ENCODE measurements around the gene CHEK1. TPM values are rescaled to one million over a fixed set of nuclear protein-coding genes. Genes with fewer than 3 reads are reported as not detected.
"Not testable (repeated sequence)": the region's sequence is repeated elsewhere in the genome, so short reads cannot be mapped to it uniquely, and the experiment has no call there.

The CHEK1 gene
- 9.4 TPM for total RNA-seq
- polyA plus RNA-seq (ENCODE audit: insufficient read depth in 1 of 8, insufficient read length in 8 of 8, low replicate concordance in 1 of 8), result 10 to 100 TPM in 3 of 8 donors, 1 to 10 TPM in 5; 7.6 to 16.6 (median 9.7) TPM
- long read RNA-seq, donor 1, result 0 reads
- long read RNA-seq, donor 2, result 0 reads
- long read RNA-seq, donor 3, result 0 reads
- long read RNA-seq, donor 4, result 0 reads
- long read RNA-seq, donor 5, partial matches to known transcripts, result 0 of 3 reads
- long read RNA-seq, donor 5, other reads (novel, unspliced or antisense), result 0 of 3 reads
- long read RNA-seq, donor 6, full-length matches to known transcripts, result 1 of 1 reads
- long read RNA-seq, donor 6, partial matches to known transcripts, result 0 of 1 reads
- long read RNA-seq, donor 6, other reads (novel, unspliced or antisense), result 0 of 1 reads
- long read RNA-seq, donor 7, full-length matches to known transcripts, result 4 of 4 reads
- long read RNA-seq, donor 7, partial matches to known transcripts, result 0 of 4 reads
- long read RNA-seq, donor 7, other reads (novel, unspliced or antisense), result 0 of 4 reads
- long read RNA-seq, donor 8, full-length matches to known transcripts, result 3 of 3 reads
- long read RNA-seq, donor 8, partial matches to known transcripts, result 0 of 3 reads
- long read RNA-seq, donor 8, other reads (novel, unspliced or antisense), result 0 of 3 reads
- long read RNA-seq, donor 9, partial matches to known transcripts, result 0 of 1 reads
- long read RNA-seq, donor 9, other reads (novel, unspliced or antisense), result 0 of 1 reads
- long read RNA-seq, donor 10, result 0 reads
- long read RNA-seq, donor 11, full-length matches to known transcripts, result 1 of 1 reads
- long read RNA-seq, donor 11, partial matches to known transcripts, result 0 of 1 reads
- long read RNA-seq, donor 11, other reads (novel, unspliced or antisense), result 0 of 1 reads

DNA sequence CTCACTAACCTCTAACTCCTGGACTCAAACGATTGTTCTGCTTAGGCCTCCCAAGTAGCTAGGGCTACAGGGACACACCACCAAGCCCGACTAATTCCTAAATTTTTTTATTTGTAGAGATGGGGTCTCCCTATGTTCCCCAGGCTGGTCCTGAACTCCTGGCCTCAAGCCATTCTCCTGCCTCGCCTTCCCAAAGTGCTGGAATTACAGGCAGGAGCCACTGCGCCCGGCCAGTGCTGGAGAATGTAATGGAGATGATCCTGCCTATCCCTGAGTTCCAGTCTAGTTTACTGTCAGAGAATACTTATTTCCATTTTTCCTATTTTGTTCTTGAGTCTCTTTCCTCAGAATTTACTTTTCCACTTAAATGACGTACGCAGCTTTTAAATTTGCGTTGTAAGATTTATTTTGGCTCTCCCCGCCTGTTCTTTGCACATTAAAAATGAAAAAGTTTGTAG is at the start of gene CHEK1:
Gene CHEK1 (plus strand): TSS at position 408 of the 458 bp plus-strand sequence. CDS start 1,606 bp downstream, outside the sequence.
- WGBS (ENCODE audit: insufficient coverage), result no CpG with 5 or more reads among the region's 9 CpGs
- Histone ChIP-seq H3K4me3 (ENCODE audit: low read length) (peak within 1 kb of the TSS; percentile 85), H3K4me1 (ENCODE audit: control insufficient read depth, insufficient read depth, low read length) (peaks cover 8% of the 10 kb centered on the region), H3K9me3 (replicated peaks; ENCODE audit: control insufficient read depth, low read depth, low read length) (no peaks in the 10 kb centered on the region), H3K27me3 (ENCODE audit: control insufficient read depth, insufficient read depth, low read length) (no peaks in the 10 kb centered on the region), H3K27ac (ENCODE audit: low read length) (peak within 1 kb of the TSS; percentile 99), H3K36me3 (ENCODE audit: control insufficient read depth, insufficient read depth, low read length) (peaks cover 17% of the 10 kb centered on the region)
- no peak for DNase-seq

DNA sequence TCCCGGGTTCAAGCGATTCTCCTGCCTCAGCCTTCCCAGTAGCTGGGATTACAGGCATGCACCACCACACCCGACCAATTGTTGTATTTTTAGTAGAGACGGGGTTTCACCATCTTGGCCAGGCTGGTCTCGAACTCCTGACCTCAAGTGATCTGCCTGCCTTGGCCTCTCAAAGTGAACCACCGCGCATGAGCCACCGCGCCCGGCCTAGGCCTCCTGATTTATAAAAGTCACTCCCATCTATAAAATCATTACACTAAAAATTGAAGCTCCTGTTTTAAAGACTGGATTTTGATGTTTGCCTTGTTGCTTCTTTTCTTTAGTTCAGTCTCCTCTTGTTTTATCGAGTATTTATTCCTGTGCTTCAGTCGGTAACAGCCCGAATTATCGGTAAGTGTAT is 47.8 kb upstream of the CHEK1 start:
- peaks cover 58% of the 10 kb centered on the region for H3K36me3 ChIP-seq (ENCODE audit: control insufficient read depth, insufficient read depth, low read length)
- WGBS (ENCODE audit: insufficient coverage), result 96% methylated on average over 4 of the region's 14 CpGs
- not testable (repeated sequence) for H3K27ac ChIP-seq (ENCODE audit: low read length); H3K4me3 ChIP-seq (ENCODE audit: low read length); H3K9me3 ChIP-seq (replicated peaks; ENCODE audit: control insufficient read depth, low read depth, low read length); DNase-seq; H3K27me3 ChIP-seq (ENCODE audit: control insufficient read depth, insufficient read depth, low read length); H3K4me1 ChIP-seq (ENCODE audit: control insufficient read depth, insufficient read depth, low read length)

DNA sequence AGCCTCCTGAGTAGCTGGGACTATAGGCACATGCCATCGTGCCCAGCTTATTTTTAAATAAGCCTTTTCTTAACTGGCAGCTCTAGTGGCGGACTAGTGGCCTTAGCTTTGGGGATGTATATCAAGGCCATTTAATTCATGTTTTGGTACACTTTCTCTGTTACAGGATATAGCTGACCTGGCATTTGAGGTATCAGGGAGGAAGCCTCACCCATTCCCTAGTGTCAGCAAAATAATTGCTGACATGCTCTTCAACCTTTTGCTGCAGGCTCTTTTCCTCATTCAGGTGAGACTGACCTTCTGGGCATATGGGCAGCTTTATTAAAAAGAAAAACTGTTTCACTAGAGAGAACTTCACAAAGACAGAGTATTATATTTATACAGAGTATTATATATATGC is 46.2 kb upstream of the CHEK1 start:
- Histone ChIP-seq H3K9me3 (replicated peaks; ENCODE audit: control insufficient read depth, low read depth, low read length) (no peaks in the 10 kb centered on the region), H3K36me3 (ENCODE audit: control insufficient read depth, insufficient read depth, low read length) (peaks cover 69% of the 10 kb centered on the region)
- WGBS (ENCODE audit: insufficient coverage), result no CpG with 5 or more reads among the region's 2 CpGs

DNA sequence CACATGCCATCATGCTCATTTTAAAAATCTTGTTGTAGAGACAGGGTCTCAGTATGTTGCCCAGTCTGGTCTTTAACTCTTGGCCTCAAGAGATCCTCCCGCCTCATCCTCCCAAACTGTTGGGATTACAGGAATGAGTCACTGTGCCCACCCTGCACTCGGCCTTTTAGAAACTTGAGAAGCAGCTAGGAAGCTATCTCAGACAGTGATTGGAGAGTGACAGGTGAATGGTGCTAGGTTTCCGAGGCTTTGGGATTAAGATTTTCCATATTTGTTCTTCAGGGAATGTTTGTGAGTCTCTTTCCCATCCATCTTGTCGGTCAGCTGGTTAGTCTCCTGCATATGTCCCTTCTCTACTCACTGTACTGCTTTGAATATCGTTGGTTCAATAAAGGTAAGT is 45.2 kb upstream of the CHEK1 start:
- H3K9me3 ChIP-seq (replicated peaks; ENCODE audit: control insufficient read depth, low read depth, low read length), result no peaks in the 10 kb centered on the region
- WGBS (ENCODE audit: insufficient coverage), result 80% methylated on average over 1 of the region's 5 CpGs
- H3K4me3 ChIP-seq (ENCODE audit: low read length), result no peak overlapping the region
- no peaks in the 10 kb centered on the region for H3K4me1 ChIP-seq (ENCODE audit: control insufficient read depth, insufficient read depth, low read length)
- H3K27me3 ChIP-seq (ENCODE audit: control insufficient read depth, insufficient read depth, low read length), result no peaks in the 10 kb centered on the region
- peak; percentile 7 for DNase-seq
- peaks cover 69% of the 10 kb centered on the region for H3K36me3 ChIP-seq (ENCODE audit: control insufficient read depth, insufficient read depth, low read length)
- no peak overlapping the region for H3K27ac ChIP-seq (ENCODE audit: low read length)

More for the DNA sequence above, 46.2 kb upstream of the CHEK1 start:
- no peak for DNase-seq
- H3K4me3 ChIP-seq (ENCODE audit: low read length), result no peak overlapping the region
- no peaks in the 10 kb centered on the region for H3K27me3 ChIP-seq (ENCODE audit: control insufficient read depth, insufficient read depth, low read length)
- H3K27ac ChIP-seq (ENCODE audit: low read length), result no peak overlapping the region
- H3K4me1 ChIP-seq (ENCODE audit: control insufficient read depth, insufficient read depth, low read length), result no peaks in the 10 kb centered on the region

DNA sequence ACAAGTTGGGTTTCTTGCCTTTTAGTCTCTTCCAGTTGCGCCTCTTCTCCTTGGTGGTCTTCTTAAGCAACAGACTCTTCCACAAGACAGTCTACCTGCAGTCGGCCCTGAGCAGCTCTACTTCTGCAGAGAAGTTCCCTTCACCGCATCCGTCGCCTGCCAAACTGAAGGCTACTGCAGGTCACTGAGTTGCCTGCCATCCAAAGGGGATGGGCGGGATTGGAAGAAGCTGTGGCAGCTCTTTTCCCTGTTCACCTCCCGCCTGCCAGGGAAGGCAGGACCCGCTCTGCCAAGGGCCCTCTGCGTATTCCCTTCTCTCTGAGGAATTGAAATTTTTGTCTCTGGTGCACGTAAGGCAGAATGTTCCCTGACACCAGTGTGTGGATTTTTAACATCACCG is 41.5 kb upstream of the CHEK1 start:
- no peaks in the 10 kb centered on the region for H3K9me3 ChIP-seq (replicated peaks; ENCODE audit: control insufficient read depth, low read depth, low read length)
- no peak overlapping the region for H3K27ac ChIP-seq (ENCODE audit: low read length)
- H3K36me3 ChIP-seq (ENCODE audit: control insufficient read depth, insufficient read depth, low read length), result peaks cover 39% of the 10 kb centered on the region
- H3K27me3 ChIP-seq (ENCODE audit: control insufficient read depth, insufficient read depth, low read length), result no peaks in the 10 kb centered on the region
- DNase-seq, result no peak
- no peak overlapping the region for H3K4me3 ChIP-seq (ENCODE audit: low read length)
- WGBS (ENCODE audit: insufficient coverage), result 95% methylated on average over 10 of the region's 11 CpGs
- no peaks in the 10 kb centered on the region for H3K4me1 ChIP-seq (ENCODE audit: control insufficient read depth, insufficient read depth, low read length)

DNA sequence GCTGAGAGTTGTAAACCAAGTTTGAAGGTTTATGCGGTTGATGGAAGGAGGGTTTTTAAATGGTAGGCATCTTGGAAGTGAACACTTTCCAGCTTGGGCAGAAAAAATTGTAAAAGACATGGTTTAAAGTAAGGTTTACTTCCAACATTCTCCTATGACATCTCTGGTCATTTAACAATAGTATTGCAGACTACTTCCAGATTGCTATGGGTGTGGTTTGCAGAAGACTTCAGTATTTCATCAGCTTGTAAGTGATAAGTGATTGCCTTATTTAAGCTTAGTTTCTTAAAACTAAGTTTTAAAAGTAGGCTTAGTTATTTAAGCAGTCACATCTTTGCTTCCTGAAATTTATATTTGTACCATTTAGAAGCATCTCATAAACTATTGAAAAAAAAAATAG is 39.5 kb upstream of the CHEK1 start:
- H3K4me1 ChIP-seq (ENCODE audit: control insufficient read depth, insufficient read depth, low read length), result no peaks in the 10 kb centered on the region
- WGBS (ENCODE audit: insufficient coverage), result 100% methylated on average over 1 of the region's 1 CpG
- DNase-seq, result no peak
- H3K9me3 ChIP-seq (replicated peaks; ENCODE audit: control insufficient read depth, low read depth, low read length), result no peaks in the 10 kb centered on the region
- no peak overlapping the region for H3K27ac ChIP-seq (ENCODE audit: low read length)
- H3K4me3 ChIP-seq (ENCODE audit: low read length), result no peak overlapping the region
- H3K27me3 ChIP-seq (ENCODE audit: control insufficient read depth, insufficient read depth, low read length), result no peaks in the 10 kb centered on the region
- H3K36me3 ChIP-seq (ENCODE audit: control insufficient read depth, insufficient read depth, low read length), result peaks cover 22% of the 10 kb centered on the region

DNA sequence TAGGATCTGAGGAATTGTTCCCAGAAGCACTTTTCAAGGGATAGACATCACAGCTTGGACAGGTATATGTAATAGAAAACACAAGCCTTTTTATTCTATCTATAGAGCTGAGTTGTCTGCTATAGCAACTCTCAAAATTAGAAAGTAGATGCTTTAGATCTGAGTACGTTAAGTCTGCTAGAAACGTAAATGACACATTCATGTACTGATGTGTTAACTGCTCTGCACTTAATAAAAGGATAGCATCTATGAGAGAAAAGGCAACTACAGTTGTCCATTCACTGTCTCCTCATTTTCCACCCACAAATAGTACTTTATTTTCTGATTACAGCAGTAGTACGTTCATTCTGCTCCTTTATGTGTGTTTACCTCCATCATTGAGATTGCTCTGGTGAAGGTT is 38.3 kb upstream of the CHEK1 start:
- Histone ChIP-seq H3K27me3 (ENCODE audit: control insufficient read depth, insufficient read depth, low read length) (no peaks in the 10 kb centered on the region), H3K4me1 (ENCODE audit: control insufficient read depth, insufficient read depth, low read length) (no peaks in the 10 kb centered on the region), H3K36me3 (ENCODE audit: control insufficient read depth, insufficient read depth, low read length) (peaks cover 19% of the 10 kb centered on the region), H3K9me3 (replicated peaks; ENCODE audit: control insufficient read depth, low read depth, low read length) (no peaks in the 10 kb centered on the region), H3K4me3 (ENCODE audit: low read length) (no peak overlapping the region), H3K27ac (ENCODE audit: low read length) (no peak overlapping the region)
- DNase-seq, result no peak
- no CpG with 5 or more reads among the region's 3 CpGs for WGBS (ENCODE audit: insufficient coverage)

DNA sequence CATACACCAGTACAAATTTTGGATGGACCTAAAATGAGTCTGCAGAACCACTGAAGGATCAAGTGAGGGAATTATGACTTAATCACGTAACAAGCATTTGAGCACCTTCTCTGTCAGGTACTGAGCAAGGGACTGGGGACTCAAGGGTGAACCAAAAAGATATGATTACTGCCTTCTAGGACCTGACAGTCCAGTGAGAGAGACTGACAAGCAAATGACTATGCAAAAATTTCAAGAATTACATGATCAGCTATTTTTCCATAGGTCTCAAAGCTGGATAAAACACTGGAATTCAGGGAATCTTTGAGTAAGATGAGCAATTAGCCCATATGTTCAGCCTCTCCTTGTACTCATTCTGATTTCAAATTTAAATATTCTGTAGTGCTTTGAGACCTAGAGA is 37.5 kb upstream of the CHEK1 start:
- Histone ChIP-seq H3K36me3 (ENCODE audit: control insufficient read depth, insufficient read depth, low read length) (peaks cover 15% of the 10 kb centered on the region), H3K27ac (ENCODE audit: low read length) (no peak overlapping the region), H3K27me3 (ENCODE audit: control insufficient read depth, insufficient read depth, low read length) (no peaks in the 10 kb centered on the region), H3K9me3 (replicated peaks; ENCODE audit: control insufficient read depth, low read depth, low read length) (no peaks in the 10 kb centered on the region), H3K4me3 (ENCODE audit: low read length) (no peak overlapping the region), H3K4me1 (ENCODE audit: control insufficient read depth, insufficient read depth, low read length) (no peaks in the 10 kb centered on the region)
- DNase-seq, result no peak
- WGBS (ENCODE audit: insufficient coverage), result 100% methylated on average over 1 of the region's 1 CpG

DNA sequence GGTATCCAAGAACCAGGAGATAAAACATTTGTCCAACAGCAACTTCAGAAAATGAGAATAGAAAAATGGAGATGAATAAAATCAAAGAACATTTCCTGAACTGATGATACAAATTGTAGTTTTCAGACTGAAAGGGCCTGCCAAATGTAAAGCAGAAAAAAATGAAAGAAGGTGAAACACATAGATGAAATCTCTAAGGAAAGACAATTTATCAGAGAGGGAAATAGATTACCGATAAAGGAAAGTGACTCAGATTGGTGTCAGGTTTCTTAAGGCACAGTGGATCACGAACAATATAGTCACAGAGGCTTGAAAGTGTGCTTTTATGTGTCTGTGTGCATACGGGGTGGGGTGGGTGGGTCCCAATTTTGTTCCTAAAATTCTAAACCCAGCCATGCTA is 36.5 kb upstream of the CHEK1 start:
- Histone ChIP-seq H3K9me3 (replicated peaks; ENCODE audit: control insufficient read depth, low read depth, low read length) (no peaks in the 10 kb centered on the region), H3K27me3 (ENCODE audit: control insufficient read depth, insufficient read depth, low read length) (no peaks in the 10 kb centered on the region), H3K4me1 (ENCODE audit: control insufficient read depth, insufficient read depth, low read length) (peaks cover 2% of the 10 kb centered on the region), H3K27ac (ENCODE audit: low read length) (no peak overlapping the region), H3K4me3 (ENCODE audit: low read length) (no peak overlapping the region), H3K36me3 (ENCODE audit: control insufficient read depth, insufficient read depth, low read length) (peaks cover 7% of the 10 kb centered on the region)
- DNase-seq, result no peak
- WGBS (ENCODE audit: insufficient coverage), result 80% methylated on average over 1 of the region's 3 CpGs

DNA sequence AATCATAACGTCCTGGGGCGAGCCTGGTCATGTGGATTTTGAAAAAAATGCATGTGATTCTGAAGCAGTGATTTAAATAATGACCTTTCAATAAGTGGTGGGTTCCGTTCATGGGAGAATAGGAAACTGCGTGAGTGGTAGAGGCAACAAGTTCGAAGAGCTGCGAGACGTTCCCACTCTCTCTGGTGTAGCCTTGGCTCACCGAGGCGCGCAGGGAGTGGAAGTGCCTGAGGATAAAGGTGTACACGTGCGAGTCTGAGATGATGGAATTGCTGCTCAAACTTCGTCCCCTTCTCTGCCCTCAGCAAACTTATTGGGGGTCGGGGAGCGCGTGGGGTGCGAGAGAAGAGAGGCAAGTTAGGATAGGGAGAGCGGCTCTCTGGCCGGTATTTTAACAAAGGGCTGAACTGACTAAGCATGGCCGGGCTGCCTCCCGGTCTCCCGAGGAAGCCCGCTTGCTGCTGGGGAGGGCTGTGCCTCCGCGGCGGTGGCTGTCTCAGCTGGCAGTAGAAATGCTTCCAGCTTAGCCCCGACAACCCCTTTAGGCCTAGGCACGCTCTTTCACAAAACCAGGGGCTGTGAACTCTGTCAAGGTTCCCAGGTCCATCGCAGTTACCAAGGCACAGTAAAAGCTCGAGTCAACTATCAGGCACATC is 33.2 kb upstream of the CHEK1 start:
- peaks cover 6% of the 10 kb centered on the region for H3K36me3 ChIP-seq (ENCODE audit: control insufficient read depth, insufficient read depth, low read length)

More for the DNA sequence above, 33.2 kb upstream of the CHEK1 start:
- Histone ChIP-seq H3K27me3 (ENCODE audit: control insufficient read depth, insufficient read depth, low read length) (no peaks in the 10 kb centered on the region), H3K9me3 (replicated peaks; ENCODE audit: control insufficient read depth, low read depth, low read length) (no peaks in the 10 kb centered on the region), H3K4me3 (ENCODE audit: low read length) (peak overlapping the region; percentile 75), H3K4me1 (ENCODE audit: control insufficient read depth, insufficient read depth, low read length) (peaks cover 5% of the 10 kb centered on the region), H3K27ac (ENCODE audit: low read length) (peak overlapping the region; percentile 99)
- WGBS (ENCODE audit: insufficient coverage), result under 1% methylated on average over 15 of the region's 30 CpGs
- peak; percentile 49 for DNase-seq

Measured in muscle of leg (tissue), 16 donors.